DMS153 (cell line): ENCODE measurements around the gene NUDT17.

Experiments
- DNase-seq: peaks from one replicate; lab custom pipeline; 2025; lab: John Stamatoyannopoulos, UW

The NUDT17 gene

DNA sequence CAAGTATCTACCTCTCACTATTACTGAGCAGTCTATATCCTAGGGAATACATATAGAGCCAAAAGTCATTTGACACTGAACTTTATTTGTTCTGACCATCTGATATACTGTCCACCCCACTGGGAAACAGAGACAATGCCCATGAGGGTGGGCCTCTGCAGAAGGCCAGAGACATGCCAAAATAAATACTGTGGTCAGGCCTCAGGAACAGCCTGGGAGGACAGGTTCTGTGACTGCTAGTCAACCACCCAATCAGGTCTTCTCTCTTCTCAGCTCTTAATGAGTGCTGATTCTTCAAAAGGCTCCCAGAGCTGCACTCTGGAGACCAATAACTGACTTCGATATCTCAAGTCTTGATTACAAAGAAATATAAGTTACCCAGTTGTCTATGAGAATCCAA, 45.7 kb downstream of the NUDT17 start:
- peak; percentile 39 for DNase-seq

DNA sequence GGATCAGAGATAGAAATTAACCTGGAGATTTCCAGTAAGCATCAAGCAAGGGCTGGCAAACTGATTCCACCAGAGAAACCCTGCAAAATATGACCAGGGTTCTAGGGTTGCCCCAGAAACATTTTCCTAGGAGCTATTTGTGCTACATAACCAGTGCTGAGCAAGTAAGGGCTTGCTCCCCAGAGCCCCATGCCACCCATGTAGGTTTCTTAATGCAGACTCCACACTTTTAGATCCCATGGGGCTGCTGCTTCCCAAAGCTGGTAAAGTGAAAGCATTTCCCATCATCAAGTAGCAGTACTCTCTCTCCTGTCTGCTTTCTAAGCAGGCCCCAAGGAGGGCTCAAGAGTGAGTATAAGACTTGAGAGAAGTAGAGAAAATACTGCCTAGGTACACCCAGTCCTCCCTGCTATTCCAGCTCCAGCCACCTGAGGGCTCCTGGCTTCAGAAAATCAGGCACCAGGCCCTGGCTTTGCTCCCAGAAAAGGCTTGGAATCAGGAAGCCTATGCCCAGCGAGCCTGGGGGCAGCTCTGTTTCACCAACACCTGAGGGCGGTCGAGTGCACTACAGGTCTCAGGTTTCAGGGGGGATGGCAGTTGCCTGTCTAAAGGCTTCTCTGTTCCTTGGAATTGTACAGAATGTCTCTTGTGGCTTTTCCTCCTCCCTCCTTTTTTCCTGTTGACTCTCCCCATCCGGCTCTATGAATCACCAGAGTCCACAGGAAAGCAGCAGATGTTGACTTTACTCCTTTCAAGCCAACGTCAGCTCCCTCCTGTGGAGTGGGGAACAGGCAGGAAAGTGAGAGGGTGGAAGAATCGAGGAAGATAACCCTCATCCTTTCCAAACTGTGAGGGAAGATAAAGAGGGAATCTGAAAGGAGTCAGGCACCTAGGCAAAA, 46.4 kb downstream of the NUDT17 start:
- peak; percentile 99 for DNase-seq

DNA sequence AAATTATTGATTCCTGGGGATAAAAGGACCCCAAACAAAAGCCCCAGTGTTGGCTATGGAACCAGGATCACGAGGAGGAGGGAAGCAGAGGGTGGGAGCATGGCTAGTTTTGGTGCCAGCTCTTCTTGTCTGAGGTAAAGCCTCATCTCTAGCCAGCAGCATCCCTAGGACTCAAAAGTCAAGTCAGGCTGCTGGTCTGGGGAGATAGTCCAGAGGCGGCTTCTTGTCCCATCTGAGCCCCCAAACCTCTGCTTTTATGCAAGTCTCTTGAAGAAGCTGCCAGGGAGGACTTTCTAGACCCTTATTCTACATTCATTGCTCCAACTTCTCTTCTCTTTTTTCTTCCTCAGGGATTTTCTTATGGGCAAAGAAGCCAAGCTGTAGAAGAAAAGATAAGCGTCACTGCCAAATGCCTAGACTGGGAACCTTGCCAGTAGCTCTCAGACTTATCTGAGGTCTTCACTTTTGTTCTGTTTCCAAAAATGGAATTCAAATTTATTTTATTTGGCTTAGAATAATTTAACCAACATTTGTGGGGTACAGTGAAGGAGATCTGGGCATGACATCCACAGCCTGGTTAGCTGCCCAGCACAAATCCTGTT, 47.2 kb downstream of the NUDT17 start:
- DNase-seq, result no peak

DNA sequence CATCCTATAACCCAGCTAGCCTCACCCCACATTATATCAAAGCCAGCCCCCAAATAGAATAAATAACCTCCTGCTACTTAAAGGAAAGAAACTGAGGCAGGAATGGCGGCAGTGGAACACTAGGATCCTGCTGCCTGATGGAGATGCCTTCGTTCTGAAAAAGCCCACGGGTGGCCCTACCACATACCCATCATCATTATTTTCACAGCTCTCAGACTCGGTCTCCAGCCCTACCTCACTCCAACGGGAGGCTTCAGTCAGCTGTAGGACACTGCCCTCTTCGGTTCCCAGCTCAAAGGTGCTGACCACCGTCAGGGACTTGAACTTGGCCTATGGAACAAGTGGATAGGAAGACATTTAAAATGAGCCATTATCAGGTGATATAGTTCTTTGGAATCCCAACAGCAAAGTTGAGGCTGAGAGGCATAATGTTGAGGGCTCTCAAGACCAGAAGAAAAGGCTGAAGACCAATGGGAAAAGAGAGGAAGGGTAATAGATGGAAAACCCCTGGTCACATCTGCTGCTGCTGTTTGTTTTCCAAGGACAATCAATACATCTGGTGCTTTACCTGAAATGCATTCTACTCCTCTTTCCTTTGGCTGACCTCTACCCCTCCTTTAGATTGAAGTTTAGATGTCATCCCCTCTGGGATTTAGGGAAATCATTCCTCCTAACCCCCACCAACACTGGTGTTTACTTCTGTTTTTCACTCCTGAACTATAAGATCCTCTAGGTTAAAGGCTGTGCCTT, 48.1 kb downstream of the NUDT17 start:
- no peak for DNase-seq

DNA sequence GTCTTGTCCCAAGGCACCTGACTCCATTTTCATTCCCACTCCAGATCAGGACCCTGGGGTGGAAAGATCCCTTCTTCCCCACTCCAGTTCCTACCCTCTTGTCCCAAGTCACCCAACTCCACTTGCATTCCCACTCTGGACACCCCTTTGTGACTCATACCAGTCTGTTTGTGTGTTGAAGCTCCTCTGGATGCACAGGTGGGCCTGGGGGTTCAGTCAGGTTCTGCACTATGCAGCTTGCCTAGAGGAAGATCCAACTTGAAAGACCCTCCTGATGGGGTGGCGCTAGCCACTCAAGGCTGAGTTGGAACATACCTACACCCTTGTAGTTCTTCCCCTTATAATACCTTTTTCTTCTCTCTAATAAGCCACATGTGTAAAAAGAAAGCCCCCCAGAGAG, 50.0 kb downstream of the NUDT17 start:
- DNase-seq, result no peak

DNA sequence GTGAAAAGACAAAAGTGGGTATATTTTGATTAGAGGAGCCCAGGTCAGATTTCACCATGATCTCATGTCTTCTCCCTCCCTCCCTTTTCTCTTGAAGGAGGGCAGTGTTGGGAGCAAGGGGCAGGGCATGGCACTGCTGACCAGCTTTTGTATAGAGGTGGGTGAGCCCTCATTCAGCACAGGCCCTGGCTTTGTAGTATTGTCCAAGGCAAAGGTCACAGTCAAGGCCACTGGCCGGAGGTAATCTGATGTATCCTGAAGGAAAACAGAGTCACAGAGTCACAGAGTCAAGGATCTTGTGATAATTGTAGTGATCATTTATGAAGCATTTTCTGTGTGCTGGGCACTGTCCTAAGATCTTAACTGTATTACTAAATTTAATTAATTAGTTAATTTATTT, 52.5 kb downstream of the NUDT17 start:
- DNase-seq, result no peak
